Measurements from ENCODE around the gene PRCC.
A peak's percentile ranks its signal among the peaks of the same experiment; 100 is the strongest.

The PRCC gene

DNA sequence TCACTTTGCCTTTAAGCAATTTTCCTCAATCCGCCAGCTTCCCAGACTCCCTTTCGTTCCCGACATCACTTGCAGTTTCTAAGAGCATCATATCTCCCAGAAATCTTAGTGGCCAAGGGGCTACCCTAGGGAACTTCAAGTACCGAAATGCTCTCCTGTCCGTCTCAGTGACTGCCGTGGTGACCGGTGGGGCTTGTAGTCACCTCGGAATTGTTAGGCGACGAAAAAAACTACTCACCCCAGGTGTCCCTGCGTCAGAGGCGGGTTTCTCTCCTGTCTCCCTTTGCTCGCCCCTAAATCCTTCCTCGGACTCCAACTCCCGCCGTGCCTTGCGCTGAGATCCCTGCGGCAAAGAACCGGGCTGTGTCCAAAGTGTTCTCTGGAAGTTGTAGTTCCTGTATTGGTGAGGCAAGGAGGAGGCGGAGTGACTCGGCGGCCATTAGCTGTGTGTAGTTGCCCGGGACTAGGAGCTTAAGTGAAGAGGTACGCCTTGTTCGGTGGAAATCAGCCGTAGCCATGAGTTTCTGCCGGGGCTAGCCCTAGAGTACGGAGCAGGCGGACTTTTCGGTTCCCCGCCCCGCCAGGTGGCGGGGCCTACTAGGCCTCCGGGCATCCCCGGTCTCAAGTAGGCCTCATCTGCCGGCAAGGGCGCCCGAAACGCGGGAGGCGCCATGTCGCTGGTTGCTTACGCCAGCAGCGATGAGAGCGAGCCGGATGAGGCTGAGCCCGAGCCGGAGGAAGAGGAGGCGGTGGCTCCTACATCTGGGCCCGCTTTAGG lies at the start of gene PRCC:
Gene PRCC, plus strand, starts transcription at position 435 of the 778 bp plus-strand sequence. Its CDS starts 237 bp downstream, at position 672.
- H3K4me3 ChIP-seq (ENCODE audit: low read depth, low read length), result peak within 1 kb of the TSS; percentile 92
- no peak for TF ChIP-seq CTCF (IDR thresholded peaks at IDR 0.05; ENCODE audit: insufficient read depth, low read depth, low read length, missing control alignments)
- peak; percentile 100 for DNase-seq (ENCODE audit: low read depth)

DNA sequence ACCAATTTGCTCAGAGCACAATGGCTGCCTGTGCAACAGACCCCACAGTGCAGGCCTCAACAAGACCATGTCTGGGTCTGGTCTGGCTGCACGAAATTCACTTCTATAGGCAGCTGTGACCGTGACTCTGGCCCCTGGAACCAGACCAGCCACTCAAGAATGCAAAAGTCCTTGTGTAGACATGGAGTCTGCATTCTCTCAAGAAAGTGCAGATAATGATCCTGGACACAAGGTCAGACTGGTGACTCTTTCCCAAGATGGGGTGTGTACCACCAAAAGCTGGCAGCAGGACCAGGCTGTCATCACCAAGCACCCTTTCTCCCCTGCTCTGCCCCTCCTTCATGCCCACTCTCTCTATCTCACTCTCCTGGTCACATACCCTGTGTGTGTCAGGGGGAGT lies 46.2 kb upstream of the PRCC start:
- H3K4me3 ChIP-seq (ENCODE audit: low read depth, low read length), result no peak overlapping the region
- TF ChIP-seq CTCF (IDR thresholded peaks at IDR 0.05; ENCODE audit: insufficient read depth, low read depth, low read length, missing control alignments), result no peak
- no peak for DNase-seq (ENCODE audit: low read depth)

GRCh38 chr1:156721535-156721934 lies 45.8 kb upstream of the PRCC start:
- DNase-seq (ENCODE audit: low read depth), result peak; percentile 55
- no peak overlapping the region for H3K4me3 ChIP-seq (ENCODE audit: low read depth, low read length)
- TF ChIP-seq CTCF (IDR thresholded peaks at IDR 0.05; ENCODE audit: insufficient read depth, low read depth, low read length, missing control alignments), result no peak

- DNase-seq (ENCODE audit: low read depth), result peak; percentile 92
- H3K4me3 ChIP-seq (ENCODE audit: low read depth, low read length), result peak overlapping the region; percentile 66
- peak; percentile 97 for TF ChIP-seq CTCF (IDR thresholded peaks at IDR 0.05; ENCODE audit: insufficient read depth, low read depth, low read length, missing control alignments)
Observed at GRCh38 chr1:156725683-156726280, 41.6 kb upstream of the PRCC start.

DNA sequence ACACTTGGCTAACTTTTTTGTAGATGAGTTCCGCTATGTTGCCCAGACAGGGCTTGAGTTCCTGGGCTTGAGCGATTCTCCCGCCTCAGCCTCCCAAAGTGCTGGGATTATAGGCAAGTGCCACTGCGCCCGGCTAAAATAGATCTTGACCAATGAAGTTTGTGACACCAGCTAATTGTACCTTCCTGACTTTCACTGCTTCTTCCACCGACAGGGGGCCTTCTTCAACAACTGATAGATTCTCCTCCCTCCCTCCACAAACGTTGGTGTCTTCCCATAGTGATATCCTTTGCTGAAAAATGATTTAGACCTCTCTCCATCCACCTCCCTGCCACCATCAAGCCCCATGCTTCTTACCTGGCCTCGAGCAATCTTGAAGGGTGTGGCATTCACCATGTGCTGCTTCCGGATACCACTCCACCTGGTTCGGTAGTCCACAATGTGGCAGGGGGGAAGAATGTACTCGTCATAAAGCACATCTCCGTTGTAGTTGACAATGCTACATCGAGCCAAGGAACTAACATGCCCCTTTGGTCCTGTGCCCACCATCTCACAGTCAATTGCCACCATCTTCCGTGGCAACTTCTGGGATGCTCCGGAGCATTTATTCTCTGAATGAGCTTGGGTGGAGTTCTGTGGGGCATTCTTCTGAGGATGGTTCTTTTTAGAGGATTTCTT lies 40.6 kb upstream of the PRCC start:
- DNase-seq (ENCODE audit: low read depth), result peak; percentile 77
- TF ChIP-seq CTCF (IDR thresholded peaks at IDR 0.05; ENCODE audit: insufficient read depth, low read depth, low read length, missing control alignments), result peak; percentile 78
- peak overlapping the region; percentile 66 for H3K4me3 ChIP-seq (ENCODE audit: low read depth, low read length)

- no peak for DNase-seq (ENCODE audit: low read depth)
- TF ChIP-seq CTCF (IDR thresholded peaks at IDR 0.05; ENCODE audit: insufficient read depth, low read depth, low read length, missing control alignments), result no peak
- H3K4me3 ChIP-seq (ENCODE audit: low read depth, low read length), result peak overlapping the region; percentile 66
Observed at GRCh38 chr1:156727492-156727891, 39.8 kb upstream of the PRCC start.

All from GM12865 (cell line).